ENCODE measurements around the gene BTBD6.

Gene BTBD6

GRCh38 chr14:105211086-105211757, 37.1 kb upstream of the BTBD6 start:
- no peak for DNase-seq (ENCODE audit: low read depth in 2 of 2)

DNA sequence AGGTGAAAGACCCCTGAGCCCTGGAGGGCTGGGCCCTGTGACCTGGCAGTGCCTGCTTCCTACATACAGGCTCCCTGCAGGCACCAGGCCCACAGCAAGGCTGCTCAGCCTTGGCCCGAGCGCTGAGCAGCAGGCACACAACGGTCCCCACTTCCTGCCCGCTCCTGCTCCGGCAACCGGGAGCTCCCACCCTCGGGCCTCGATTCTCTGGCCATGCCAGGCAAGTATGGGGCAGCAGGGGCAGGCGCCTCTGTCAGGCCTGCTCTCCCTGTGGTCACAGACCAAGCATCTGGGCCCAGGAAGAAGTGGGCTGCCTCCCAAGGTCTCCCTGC, 36.6 kb upstream of the BTBD6 start:
- DNase-seq (ENCODE audit: low read depth in 2 of 2), result no peak

- DNase-seq (ENCODE audit: low read depth in 2 of 2), result no peak
These were observed 35.6 kb upstream of the BTBD6 start for GRCh38 chr14:105212541-105213300.

DNA sequence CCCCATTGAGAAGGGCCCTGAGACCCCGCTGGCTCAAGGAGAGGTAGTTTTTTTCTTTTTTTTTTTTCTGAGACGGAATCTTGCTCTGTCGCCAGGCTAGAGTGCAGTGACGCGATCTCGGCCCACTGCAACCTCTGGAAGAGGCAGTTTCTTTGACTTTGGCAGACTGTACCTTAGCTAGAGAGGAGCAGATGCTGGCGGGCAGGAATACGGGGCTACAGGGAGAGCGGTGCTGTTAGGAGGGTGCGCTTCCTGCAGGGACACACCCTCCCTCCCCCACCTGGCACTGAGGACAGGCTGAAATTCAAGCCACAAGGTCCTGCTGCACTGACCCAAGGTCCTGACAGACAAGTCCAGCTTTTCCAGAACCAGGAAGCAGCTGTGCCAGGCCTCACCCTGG, 35.0 kb upstream of the BTBD6 start:
- no peak for DNase-seq (ENCODE audit: low read depth in 2 of 2)

DNA sequence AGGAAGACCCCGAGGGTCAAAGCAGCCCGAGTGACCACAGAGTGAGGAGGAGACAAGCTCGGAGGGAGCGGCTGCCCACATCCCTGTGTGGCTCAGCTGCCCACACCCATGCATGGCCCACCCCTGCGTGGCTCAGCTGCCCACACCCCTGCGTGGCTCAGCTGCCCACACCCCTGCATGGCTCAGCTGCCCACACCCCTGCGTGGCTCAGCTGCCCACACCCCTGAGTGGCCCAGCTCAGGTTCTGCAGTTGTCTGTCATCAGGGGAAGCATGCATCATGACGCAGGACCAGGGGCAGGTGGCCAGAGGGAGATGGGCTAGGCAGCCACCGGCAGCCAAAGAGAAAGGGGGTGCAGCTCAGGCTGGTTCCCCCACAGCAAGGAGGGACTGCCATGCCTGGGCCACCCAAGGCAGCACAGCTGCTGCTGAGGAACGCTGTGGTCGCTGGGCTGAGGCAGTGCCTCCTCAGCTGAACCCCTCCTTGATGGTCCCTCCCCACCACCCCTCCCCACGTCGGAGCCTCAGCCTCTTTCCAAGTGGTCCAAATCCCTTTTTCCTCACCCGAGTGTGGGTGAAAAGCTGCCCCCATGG, 33.9 kb upstream of the BTBD6 start:
- DNase-seq (ENCODE audit: low read depth in 2 of 2), result no peak

DNA sequence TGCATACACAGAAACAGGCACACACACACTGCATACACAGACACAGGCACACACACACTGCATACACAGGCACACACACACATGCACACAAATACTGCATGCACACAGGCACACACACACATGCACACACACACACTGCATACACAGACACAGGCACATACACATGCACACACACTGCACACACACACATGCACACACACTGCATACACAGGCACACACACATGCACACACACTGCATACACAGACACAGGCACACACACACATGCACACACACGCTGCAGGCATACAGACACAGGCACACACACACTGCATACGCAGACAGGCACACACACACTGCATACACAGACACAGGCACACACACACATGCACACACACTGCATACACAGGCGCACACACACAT, 32.7 kb upstream of the BTBD6 start:
- no peak for DNase-seq (ENCODE audit: low read depth in 2 of 2)

DNA sequence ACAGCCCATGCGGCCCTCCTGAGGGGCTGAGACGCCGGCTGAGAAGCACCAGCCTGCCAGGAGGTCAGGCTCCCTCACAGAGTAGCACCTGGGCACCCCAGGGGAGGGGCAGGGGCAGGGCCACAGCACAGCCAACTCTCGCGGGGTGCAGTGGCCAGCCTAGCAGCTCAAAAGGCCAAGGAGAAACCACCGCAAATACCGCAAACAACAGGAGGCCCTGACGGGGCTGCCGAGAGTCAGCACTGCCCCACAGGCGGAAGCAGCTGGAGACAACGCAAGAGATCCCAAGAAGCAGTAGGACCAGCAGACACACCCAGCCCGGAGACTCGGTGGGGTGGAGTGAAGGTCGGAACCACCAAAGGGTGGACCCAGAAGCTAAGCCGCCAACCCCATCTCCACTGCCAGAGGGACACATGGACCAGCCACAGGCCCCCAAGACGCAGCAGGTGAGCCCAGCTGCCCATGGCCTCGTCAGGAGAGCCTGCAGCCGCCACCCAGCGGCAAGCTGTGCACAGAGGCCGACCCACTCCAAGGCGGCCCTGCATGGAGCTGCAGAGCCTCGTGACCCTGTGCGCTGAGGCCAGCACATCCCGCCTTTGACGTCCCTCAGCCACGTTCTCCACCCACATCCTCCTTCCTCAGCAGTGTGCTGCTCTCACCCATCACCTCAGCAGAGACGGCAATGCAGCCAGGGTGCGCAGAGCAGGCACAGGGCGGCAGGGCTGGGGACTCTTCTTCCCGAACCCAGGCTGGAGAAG, 31.7 kb upstream of the BTBD6 start:
- no peak for DNase-seq (ENCODE audit: low read depth in 2 of 2)

DNA sequence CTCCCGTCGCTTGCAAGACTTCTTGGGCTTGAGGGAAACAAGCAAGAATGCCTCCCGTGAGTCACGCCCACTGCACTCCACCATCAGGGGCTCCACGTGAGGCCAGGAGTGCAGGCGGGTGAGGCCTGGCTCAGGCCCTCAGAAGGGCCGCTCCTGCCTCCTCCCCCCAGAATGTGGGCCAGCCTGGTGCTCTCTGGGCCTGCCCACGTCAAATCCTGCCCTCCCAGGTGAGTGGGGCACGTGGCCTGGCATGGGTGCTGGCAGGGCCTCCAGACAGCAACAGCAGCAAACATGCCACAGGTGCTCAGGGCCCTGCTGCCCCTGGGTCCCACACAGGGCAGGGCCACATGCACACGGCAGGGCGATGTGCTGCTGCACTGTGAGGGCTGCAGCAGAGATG, 30.6 kb upstream of the BTBD6 start:
- no peak for DNase-seq (ENCODE audit: low read depth in 2 of 2)

GRCh38 chr14:105218611-105219010, 29.7 kb upstream of the BTBD6 start:
- DNase-seq (ENCODE audit: low read depth in 2 of 2), result no peak

- no peak for DNase-seq (ENCODE audit: low read depth in 2 of 2)
These were observed 29.2 kb upstream of the BTBD6 start for GRCh38 chr14:105219043-105219612.

GRCh38 chr14:105219753-105220152, 28.6 kb upstream of the BTBD6 start:
- DNase-seq (ENCODE audit: low read depth in 2 of 2), result no peak

DNA sequence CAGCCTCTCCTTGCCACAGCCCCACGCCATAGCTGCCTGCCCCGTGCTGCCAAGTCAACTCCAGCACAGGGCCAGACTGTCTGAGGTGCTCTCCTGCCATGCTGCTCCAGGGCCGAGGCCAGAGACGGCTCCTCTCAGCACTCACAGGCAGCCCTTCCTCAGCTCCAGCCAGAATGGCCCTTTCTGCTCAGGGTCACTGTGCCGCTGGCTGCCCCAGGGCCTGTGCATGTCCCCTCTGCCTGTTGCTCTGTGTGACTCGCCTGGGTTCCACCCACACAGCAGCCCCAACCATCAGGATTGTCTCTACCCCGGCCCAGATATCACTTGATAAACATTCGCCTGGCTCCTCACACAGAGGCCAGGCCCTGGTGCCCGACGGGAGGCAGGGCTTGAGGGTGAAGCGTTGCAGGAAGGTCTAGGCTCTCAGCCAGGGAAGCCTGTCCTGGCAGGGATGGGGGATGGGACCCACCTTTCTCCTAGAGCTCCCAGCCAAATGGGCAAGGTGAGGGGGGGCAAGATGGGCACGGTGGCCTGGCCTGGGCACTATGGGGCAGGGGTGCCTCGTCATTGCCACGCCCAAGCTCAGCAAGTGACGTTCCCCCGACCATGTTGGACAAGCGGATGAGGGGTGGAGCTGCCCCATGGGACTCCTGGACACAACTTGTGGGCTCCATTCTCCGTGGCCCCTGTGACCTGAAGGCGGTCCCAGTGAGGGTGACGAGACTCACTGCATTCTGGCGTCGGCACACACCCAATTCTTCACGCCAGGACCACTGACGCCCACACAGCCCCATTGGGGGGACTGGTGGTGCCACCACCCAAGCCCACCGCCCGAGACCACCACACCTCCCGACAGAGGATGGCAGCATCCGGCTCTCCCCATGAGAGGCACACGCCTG, 27.4 kb upstream of the BTBD6 start:
- DNase-seq (ENCODE audit: low read depth in 2 of 2), result no peak

- no peak for DNase-seq (ENCODE audit: low read depth in 2 of 2)
These were observed 26.6 kb upstream of the BTBD6 start for GRCh38 chr14:105221598-105222178.

DNA sequence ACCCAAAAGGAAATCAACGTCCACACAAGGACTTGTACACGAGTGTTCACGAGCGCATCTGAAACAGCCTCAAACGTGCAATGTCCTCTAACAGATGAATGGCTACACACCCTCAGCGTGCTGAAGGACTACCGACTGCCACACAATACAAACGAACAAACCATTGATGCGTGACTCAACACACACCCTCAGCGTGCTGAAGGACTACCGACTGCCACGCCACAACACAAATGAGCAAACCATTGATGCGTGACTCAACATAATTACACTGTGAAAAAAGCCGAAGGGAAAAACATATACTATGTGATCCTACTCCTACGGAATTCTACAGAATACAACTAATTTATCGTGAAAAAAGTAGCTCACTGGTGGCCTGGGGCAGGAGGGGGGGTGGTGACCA, 25.1 kb upstream of the BTBD6 start:
- DNase-seq (ENCODE audit: low read depth in 2 of 2), result no peak

DNA sequence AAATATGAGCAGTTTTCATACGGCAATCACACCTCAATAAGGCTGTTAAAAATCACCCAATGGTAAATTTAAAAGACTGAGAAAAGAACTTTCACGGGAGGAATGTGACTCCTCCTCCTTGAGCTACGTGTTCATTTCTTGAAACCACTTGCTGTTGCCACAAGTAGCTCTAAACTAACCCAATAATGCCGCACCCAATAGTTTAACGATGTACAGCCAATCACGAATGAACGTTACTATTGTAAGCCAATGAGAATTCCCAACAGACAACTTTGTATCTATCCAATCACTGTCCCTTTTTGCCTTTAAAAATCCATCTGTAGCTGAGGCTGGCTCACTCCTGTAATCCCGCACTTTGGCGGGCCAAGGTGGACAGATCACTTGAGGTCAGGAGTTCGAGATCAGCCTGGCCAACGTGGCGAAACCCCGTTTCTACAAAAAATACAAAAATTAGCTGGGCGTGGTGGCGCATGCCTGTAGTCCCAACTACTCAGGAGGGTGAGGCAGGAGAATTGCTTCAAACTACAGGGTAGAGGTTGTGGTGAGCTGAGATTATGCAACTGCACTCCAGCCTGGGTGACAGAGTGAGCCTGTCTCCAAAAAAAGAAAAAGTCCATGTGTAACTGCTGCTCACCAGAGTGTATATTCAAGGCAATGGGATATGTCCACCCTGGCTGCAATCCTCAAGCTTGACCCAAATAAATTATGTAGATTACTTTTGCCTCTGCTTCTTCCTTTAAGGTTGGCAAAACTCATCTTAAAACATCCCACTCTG, 24.4 kb upstream of the BTBD6 start:
- DNase-seq (ENCODE audit: low read depth in 2 of 2), result no peak

- DNase-seq (ENCODE audit: low read depth in 2 of 2), result no peak
These were observed 23.3 kb upstream of the BTBD6 start for GRCh38 chr14:105224845-105225570.

GRCh38 chr14:105226198-105226597, 22.1 kb upstream of the BTBD6 start:
- no peak for DNase-seq (ENCODE audit: low read depth in 2 of 2)

DNA sequence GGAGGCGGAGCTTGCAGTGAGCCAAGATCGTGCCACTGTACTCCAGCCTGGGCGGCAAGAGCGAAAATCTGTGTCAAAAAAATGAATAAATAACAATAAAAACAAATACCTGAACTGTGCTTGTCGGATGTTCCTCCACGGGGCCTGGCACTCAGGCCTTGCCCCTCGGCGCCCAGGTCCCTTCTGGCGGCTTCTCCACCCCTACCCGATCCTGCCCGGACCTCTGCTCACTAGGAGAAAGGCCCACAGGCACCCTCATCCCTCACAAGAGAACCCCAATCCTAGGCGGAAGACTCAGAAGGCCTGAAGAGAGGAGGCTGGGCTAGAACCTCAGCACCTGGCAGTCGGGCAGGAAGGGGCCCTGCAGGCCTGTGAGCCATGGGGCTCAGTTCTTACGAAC, 21.0 kb upstream of the BTBD6 start:
- no peak for DNase-seq (ENCODE audit: low read depth in 2 of 2)

- DNase-seq (ENCODE audit: low read depth in 2 of 2), result no peak
These were observed 19.8 kb upstream of the BTBD6 start for GRCh38 chr14:105228562-105228961.
